GM12873 (cell line): ENCODE results near the gene DHRSX.

Source experiments
- CTCF ChIP-seq: IDR thresholded peaks from 2 replicates; pipeline ENCODE4 v1.5.1; 2012; ENCODE audit warnings: low read depth, mild to moderate bottlenecking, moderate library complexity, low read length, control low read depth; ENCODE audit not compliant: insufficient read depth; ENCODE audit errors: missing control alignments

DHRSX gene

GRCh38 chrX:2369206-2369605 is 131.6 kb downstream of the DHRSX start:
- TF ChIP-seq CTCF = no peak

DNA sequence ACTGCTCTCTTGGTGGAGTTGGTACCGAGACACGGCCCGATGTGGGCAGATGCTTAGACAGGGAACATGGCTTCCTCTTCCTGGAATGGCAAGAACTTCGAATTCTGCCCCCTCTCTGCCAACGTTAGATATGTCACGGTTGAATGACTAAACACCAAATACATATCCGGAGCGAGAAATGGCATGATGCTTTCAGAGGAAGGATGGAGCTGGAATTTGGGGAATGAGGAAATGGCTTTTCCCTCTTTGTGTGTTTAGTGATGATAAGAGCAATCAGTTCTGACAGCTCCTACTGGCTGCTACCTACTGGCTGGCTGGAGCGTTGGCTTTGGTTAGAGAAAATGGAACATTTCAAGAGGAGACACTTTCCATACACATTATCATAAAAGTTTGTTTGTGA is 140.0 kb downstream of the DHRSX start:
- no peak for TF ChIP-seq CTCF

GRCh38 chrX:2351999-2352995 is 148.5 kb downstream of the DHRSX start:
- no peak for TF ChIP-seq CTCF

DNA sequence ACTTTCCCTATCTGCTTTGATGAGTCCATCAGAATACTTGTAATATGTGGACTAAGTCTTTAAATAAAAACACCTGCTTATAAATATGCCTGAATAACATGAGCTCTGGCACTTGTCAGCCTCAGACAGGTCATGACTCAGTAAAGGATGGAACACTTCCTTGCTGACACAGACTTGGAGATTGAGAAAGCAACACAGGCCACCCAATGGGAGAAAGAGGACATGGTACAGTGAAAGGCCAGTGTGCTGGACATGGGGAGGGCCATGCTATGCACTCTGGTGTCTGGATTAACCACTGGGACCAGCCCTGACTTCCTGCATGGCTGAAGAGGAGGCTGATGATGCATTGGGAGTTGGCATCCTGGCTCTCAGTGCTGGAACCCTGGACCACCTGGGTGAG is 149.5 kb downstream of the DHRSX start:
- no peak for TF ChIP-seq CTCF

DNA sequence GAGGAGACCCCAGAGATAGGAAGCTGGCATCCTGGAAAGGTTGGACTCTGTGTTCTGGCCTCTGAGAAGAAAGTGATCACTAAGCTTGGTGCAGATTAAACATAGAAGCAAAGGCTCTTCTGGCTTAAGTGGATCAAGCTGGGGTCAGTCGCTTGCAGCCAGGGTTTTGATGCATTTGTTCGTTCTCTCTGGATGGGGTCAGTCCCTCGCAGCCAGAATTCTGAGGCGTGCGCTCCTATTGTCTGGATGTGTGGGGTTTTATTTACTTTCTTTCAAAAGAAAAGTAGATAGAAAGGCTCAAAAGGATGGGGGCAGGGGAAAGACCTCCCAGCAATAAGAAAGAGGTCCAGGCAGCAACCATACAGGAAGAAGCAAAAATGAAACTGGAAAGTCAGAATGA is 152.6 kb downstream of the DHRSX start:
- no peak for TF ChIP-seq CTCF

DNA sequence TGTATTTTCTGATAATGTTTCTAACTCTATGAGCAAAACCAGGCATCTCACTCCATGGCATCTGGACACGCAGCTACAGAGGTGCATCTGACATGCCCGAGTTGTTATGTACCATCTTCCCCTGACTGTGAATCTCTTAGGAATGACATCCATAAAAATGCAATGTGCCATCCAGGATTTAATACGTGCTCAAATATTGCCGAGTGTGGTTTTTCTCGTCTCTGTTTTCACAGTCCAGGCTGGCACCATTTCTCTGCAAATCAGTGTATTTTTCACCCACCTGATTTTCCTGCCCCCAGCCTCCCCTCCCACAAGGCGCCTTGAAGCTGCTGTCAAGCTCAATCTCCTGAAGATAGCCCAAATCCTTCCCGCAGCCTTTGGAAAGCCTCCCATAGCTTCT is 154.6 kb downstream of the DHRSX start:
- TF ChIP-seq CTCF = no peak

DNA sequence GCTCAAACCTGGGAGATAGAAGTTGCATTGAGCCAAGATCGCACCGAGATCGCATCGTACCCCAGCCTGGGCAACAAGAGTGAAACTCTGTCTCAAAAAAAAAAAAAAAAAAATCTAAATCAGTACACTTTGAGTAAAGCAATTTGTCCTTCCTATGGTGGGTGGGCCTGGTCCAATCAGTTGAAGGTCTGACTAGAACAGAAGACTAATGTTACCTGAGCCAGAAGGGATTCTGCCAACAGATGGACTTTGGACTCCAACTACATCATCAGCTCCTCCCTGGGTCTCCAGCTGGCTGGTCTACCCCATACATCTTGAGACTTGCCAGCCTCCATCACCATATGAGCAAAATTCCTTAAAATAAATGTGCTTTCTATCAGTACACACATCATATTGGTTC is 155.2 kb downstream of the DHRSX start:
- TF ChIP-seq CTCF = no peak
